Measurements from ENCODE around the gene PANX2. TPM values are rescaled to one million over a fixed set of nuclear protein-coding genes. Genes with fewer than 3 reads are reported as not detected.
A peak's percentile ranks its signal among the peaks of the same experiment; 100 is the strongest.

PANX2 gene
- total and polyA plus RNA-seq, 2 of the 13 experiments (the other 11 are each of a cell fraction or from before 2014, with no cell fraction given), result 0.15 to 1.1 TPM

GRCh38 chr22:50209893-50210292 is 39.4 kb downstream of the PANX2 start (continued):
- TF ChIP-seq HMGXB3 (CRISPR knock-in tag; IDR thresholded peaks at IDR 0.05; ENCODE audit: borderline replicate concordance) (peak; percentile 53; the same call in 1 of the 2 replicates), ZNF740 (CRISPR knock-in tag; IDR thresholded peaks at IDR 0.05) (0 out of 2 replicates have a peak, but pooled peaks have one; percentile 41), ZNF687 (CRISPR knock-in tag; IDR thresholded peaks at IDR 0.05) (peak; percentile 36; the same call in 1 of the 2 replicates), ZNF788 (CRISPR knock-in tag; IDR thresholded peaks at IDR 0.05; ENCODE audit: borderline replicate concordance) (no peak; the same call in 1 of the 2 replicates)
- TF ChIP-seq, protein P1, sequence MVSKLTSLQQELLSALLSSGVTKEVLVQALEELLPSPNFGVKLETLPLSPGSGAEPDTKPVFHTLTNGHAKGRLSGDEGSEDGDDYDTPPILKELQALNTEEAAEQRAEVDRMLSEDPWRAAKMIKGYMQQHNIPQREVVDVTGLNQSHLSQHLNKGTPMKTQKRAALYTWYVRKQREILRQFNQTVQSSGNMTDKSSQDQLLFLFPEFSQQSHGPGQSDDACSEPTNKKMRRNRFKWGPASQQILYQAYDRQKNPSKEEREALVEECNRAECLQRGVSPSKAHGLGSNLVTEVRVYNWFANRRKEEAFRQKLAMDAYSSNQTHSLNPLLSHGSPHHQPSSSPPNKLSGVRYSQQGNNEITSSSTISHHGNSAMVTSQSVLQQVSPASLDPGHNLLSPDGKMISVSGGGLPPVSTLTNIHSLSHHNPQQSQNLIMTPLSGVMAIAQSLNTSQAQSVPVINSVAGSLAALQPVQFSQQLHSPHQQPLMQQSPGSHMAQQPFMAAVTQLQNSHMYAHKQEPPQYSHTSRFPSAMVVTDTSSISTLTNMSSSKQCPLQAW (CRISPR knock-in tag; IDR thresholded peaks at IDR 0.05), result 0 out of 2 replicates have a peak, but pooled peaks have one; percentile 26
- TF ChIP-seq, protein P2, sequence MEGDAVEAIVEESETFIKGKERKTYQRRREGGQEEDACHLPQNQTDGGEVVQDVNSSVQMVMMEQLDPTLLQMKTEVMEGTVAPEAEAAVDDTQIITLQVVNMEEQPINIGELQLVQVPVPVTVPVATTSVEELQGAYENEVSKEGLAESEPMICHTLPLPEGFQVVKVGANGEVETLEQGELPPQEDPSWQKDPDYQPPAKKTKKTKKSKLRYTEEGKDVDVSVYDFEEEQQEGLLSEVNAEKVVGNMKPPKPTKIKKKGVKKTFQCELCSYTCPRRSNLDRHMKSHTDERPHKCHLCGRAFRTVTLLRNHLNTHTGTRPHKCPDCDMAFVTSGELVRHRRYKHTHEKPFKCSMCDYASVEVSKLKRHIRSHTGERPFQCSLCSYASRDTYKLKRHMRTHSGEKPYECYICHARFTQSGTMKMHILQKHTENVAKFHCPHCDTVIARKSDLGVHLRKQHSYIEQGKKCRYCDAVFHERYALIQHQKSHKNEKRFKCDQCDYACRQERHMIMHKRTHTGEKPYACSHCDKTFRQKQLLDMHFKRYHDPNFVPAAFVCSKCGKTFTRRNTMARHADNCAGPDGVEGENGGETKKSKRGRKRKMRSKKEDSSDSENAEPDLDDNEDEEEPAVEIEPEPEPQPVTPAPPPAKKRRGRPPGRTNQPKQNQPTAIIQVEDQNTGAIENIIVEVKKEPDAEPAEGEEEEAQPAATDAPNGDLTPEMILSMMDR (CRISPR knock-in tag; IDR thresholded peaks at IDR 0.05), result peak; percentile 86

Data from HepG2 (cell line).